ENCODE measurements around the gene TBCK.

DNA sequence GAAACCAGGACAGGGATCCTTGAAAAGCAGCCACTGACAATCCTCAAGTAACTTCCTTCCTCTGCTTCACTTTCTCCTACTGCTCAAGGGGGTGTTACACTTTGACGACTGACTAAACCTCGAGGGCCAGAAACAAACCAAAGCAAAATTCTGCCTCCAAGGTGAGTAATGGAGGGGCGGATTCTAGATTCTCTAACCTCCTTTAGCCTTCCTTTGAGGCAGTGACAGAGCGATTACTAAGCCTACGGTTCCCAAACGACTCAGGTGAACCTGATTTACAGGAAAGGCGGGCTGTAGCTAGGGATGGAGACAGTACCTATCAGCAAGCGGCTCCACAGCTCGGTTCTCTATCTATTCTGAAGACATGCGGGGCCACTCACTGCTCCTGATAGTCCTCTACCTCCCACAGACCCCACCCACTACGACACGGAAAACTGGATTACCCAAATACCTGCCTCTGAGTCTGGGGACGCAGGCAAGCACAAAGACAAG lies 487 bp downstream of the TBCK start:
- TF ChIP-seq YY1 (IDR thresholded peaks at IDR 0.05; ENCODE audit: low read depth): no peak
- TF ChIP-seq FOXM1 (IDR thresholded peaks at IDR 0.05; ENCODE audit: borderline replicate concordance, low read depth): no peak
- no peak for TF ChIP-seq CEBPB (IDR thresholded peaks at IDR 0.05)
- TF ChIP-seq EGR1 (IDR thresholded peaks at IDR 0.05): no peak
- TF ChIP-seq, protein P1, sequence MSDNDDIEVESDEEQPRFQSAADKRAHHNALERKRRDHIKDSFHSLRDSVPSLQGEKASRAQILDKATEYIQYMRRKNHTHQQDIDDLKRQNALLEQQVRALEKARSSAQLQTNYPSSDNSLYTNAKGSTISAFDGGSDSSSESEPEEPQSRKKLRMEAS (IDR thresholded peaks at IDR 0.05): no peak

Data from Ishikawa (cell line).